Measurements from ENCODE around the gene PTCD3.
A peak's percentile ranks its signal among the peaks of the same experiment; 100 is the strongest.

PTCD3 gene

GRCh38 chr2:86105969-86106945 is at the start of gene PTCD3:
TSS of gene PTCD3 (plus strand) at chr2:86106235. CDS start at chr2:86106248, 13 bp downstream.
- peak within 1 kb of the TSS; percentile 86 for H3K4me3 ChIP-seq (ENCODE audit: low read depth, low read length)
- DNase-seq (ENCODE audit: low read depth), result peak; percentile 88
- TF ChIP-seq CTCF (IDR thresholded peaks at IDR 0.05; ENCODE audit: control insufficient read depth, extremely low read depth, insufficient read depth), result no peak

DNA sequence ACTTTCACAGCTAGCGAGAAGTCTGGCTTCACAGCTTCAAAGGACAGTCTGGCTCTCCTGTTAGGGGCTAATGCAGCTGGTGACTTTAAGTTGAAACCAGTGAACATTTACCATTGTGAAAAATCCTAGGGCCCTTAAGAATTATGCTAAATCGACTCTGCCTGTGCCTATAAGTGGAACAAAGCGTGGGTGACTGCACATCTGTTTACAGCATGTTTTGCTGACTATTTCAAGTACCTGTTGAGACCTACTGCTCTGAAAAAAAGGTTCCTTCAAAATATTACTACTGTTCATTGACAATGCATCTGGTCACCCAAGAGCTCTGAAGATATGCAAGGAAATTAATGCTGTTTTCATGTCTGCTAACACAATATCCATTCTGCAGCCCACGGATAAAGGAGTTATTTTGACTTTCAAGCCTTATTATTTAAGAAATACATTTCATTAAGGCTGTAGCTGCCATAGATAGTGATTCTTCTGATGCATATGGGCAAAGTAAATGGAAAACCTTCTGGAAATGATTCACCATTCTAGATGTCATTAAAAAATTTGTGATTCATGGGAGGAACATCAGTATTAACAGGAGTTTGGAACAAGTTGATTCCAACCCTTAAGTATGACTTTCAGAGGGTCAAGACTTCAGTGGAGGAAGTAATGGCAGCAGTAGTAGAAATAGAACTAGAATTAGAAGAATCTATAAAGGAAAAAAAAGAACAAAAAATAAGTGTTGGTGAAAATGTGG is 49.3 kb upstream of the PTCD3 start:
- no peak for DNase-seq (ENCODE audit: low read depth)
- H3K4me3 ChIP-seq (ENCODE audit: low read depth, low read length), result no peak overlapping the region
- no peak for TF ChIP-seq CTCF (IDR thresholded peaks at IDR 0.05; ENCODE audit: control insufficient read depth, extremely low read depth, insufficient read depth)

DNA sequence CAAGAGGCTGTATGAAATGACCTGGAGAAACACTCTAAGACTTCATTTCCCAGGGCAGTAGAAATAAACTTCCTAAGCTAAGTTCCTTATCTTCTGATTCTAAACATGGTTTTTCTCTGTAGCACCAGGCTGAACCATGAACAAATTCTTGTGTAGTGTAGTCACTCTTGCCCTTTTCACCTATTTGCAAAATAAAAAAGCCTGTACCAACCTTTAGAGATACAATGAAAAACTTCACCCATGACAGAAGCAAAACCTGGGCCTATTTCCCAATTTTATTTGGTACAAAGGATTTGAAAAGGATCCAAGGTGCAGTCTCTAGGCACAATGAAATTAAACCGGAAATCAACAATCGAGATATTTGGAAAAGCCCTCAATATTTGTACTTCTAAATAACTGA is 44.0 kb upstream of the PTCD3 start:
- H3K4me3 ChIP-seq (ENCODE audit: low read depth, low read length), result no peak overlapping the region
- TF ChIP-seq CTCF (IDR thresholded peaks at IDR 0.05; ENCODE audit: control insufficient read depth, extremely low read depth, insufficient read depth), result no peak
- no peak for DNase-seq (ENCODE audit: low read depth)

DNA sequence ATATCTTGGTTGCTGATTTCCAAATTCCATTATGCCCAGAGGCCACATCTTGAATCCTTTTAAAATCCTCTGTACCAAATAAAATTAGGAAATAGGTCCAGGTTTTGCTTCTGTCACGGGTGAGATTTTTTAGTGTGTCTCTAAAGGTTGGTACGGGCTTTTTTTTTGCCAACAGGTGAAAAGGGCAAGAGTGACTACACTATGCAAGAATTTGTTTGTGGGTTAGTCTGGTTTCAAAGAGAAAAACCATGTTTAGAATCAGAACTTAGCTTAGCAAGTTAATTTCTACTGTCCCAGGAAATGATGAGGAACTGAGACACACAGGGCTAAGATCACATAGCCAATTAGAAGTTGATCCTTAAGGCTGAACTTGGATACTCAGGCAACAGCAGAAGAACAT is 42.0 kb upstream of the PTCD3 start:
- DNase-seq (ENCODE audit: low read depth), result no peak
- no peak for TF ChIP-seq CTCF (IDR thresholded peaks at IDR 0.05; ENCODE audit: control insufficient read depth, extremely low read depth, insufficient read depth)
- no peak overlapping the region for H3K4me3 ChIP-seq (ENCODE audit: low read depth, low read length)

DNA sequence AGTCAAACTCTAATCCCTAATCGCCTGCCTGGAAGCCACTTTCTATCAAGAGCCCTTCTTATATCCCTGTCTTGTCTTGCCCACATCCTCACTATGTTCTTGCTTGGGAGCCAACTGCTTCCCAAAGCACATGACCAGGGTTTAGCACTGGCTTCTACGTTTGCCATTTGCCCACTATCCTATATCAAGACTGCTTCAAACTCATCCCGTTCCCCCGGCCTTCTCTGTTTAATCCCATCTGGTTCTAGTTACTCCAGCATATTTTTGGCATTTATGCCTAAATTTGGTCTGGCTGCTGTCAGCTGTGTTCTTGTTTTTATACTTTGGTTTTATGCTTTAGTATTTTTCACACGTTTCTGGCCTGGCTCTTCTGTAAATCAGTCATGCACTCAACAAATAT is 40.5 kb upstream of the PTCD3 start:
- TF ChIP-seq CTCF (IDR thresholded peaks at IDR 0.05; ENCODE audit: control insufficient read depth, extremely low read depth, insufficient read depth), result no peak
- H3K4me3 ChIP-seq (ENCODE audit: low read depth, low read length), result no peak overlapping the region
- no peak for DNase-seq (ENCODE audit: low read depth)

DNA sequence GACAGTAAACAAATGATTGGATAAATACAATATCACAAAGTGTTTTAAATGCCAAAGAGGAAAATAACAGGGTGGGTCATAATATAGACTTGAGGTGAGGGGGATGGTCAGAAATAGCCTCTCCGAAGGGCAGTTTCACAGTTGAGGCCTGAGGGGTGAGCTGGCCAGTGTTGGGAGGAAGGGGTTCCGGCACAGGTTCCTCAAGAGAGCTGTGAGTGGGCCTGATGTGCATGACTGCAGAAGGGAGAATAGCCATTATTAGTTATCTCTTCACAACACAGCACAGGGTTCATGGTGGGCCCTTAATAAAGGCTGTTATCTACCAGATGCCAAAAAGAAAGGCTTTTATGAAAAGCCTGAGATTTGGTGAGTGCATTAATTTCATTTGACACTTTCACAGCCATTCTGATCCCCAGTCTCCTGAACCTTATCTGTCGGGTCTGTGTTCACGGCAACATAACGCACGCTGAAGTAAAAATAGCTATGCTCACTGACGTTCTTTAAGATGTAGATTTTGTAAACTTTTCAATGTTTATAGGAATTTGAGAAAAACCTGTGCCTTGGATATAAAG is 39.9 kb upstream of the PTCD3 start:
- no peak for DNase-seq (ENCODE audit: low read depth)
- no peak for TF ChIP-seq CTCF (IDR thresholded peaks at IDR 0.05; ENCODE audit: control insufficient read depth, extremely low read depth, insufficient read depth)
- H3K4me3 ChIP-seq (ENCODE audit: low read depth, low read length), result no peak overlapping the region
